ENCODE measurements around the gene HBZ.
A peak's percentile ranks its signal among the peaks of the same experiment; 100 is the strongest.
"Not testable (repeated sequence)": the region's sequence is repeated elsewhere in the genome, so short reads cannot be mapped to it uniquely, and the experiment has no call there.

Gene HBZ

GRCh38 chr16:176477-177382 lies 24.3 kb downstream of the HBZ start, which contains the start of gene HBA1:
Gene HBA1, plus strand, starts transcription at chr16:176680. Its CDS starts 37 bp downstream, at chr16:176717.
- not testable (repeated sequence) for H3K4me3 ChIP-seq (ENCODE audit: low read length); H3K27ac ChIP-seq (ENCODE audit: low read length); H3K9ac ChIP-seq (ENCODE audit: low read length); H3K4me1 ChIP-seq (ENCODE audit: control insufficient read depth, low read depth, low read length); H3K9me3 ChIP-seq (ENCODE audit: control insufficient read depth, low read depth, low read length); H3K36me3 ChIP-seq (ENCODE audit: control insufficient read depth, low read depth, low read length)
- H3K27me3 ChIP-seq (ENCODE audit: control insufficient read depth, insufficient read depth, low read length), result peaks cover 84% of the 10 kb centered on the region

DNA sequence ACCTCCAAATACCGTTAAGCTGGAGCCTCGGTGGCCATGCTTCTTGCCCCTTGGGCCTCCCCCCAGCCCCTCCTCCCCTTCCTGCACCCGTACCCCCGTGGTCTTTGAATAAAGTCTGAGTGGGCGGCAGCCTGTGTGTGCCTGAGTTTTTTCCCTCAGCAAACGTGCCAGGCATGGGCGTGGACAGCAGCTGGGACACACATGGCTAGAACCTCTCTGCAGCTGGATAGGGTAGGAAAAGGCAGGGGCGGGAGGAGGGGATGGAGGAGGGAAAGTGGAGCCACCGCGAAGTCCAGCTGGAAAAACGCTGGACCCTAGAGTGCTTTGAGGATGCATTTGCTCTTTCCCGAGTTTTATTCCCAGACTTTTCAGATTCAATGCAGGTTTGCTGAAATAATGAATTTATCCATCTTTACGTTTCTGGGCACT lies 25.0 kb downstream of the HBZ start:
- Histone ChIP-seq H3K4me3 (ENCODE audit: low read length) (no peak overlapping the region), H3K27me3 (ENCODE audit: control insufficient read depth, insufficient read depth, low read length) (peaks cover 78% of the 10 kb centered on the region), H3K9me3 (ENCODE audit: control insufficient read depth, low read depth, low read length) (no peaks in the 10 kb centered on the region), H3K4me1 (ENCODE audit: control insufficient read depth, low read depth, low read length) (no peaks in the 10 kb centered on the region), H3K36me3 (ENCODE audit: control insufficient read depth, low read depth, low read length) (no peaks in the 10 kb centered on the region), H3K27ac (ENCODE audit: low read length) (no peak overlapping the region), H3K9ac (ENCODE audit: low read length) (no peak overlapping the region)

- Histone ChIP-seq H3K27me3 (ENCODE audit: control insufficient read depth, insufficient read depth, low read length) (peaks cover 76% of the 10 kb centered on the region), H3K4me3 (ENCODE audit: low read length) (no peak overlapping the region), H3K36me3 (ENCODE audit: control insufficient read depth, low read depth, low read length) (no peaks in the 10 kb centered on the region), H3K9me3 (ENCODE audit: control insufficient read depth, low read depth, low read length) (no peaks in the 10 kb centered on the region), H3K4me1 (ENCODE audit: control insufficient read depth, low read depth, low read length) (no peaks in the 10 kb centered on the region), H3K27ac (ENCODE audit: low read length) (no peak overlapping the region), H3K9ac (ENCODE audit: low read length) (no peak overlapping the region)
Observed at GRCh38 chr16:177981-178667, 25.7 kb downstream of the HBZ start.

GRCh38 chr16:178668-179015 lies 26.2 kb downstream of the HBZ start:
- Histone ChIP-seq H3K4me1 (ENCODE audit: control insufficient read depth, low read depth, low read length) (no peaks in the 10 kb centered on the region), H3K9me3 (ENCODE audit: control insufficient read depth, low read depth, low read length) (no peaks in the 10 kb centered on the region), H3K27me3 (ENCODE audit: control insufficient read depth, insufficient read depth, low read length) (peaks cover 71% of the 10 kb centered on the region), H3K9ac (ENCODE audit: low read length) (no peak overlapping the region), H3K36me3 (ENCODE audit: control insufficient read depth, low read depth, low read length) (no peaks in the 10 kb centered on the region), H3K4me3 (ENCODE audit: low read length) (no peak overlapping the region), H3K27ac (ENCODE audit: low read length) (no peak overlapping the region)

GRCh38 chr16:179211-180092 lies 27.0 kb downstream of the HBZ start:
- no peaks in the 10 kb centered on the region for H3K9me3 ChIP-seq (ENCODE audit: control insufficient read depth, low read depth, low read length)
- no peak overlapping the region for H3K9ac ChIP-seq (ENCODE audit: low read length)
- no peaks in the 10 kb centered on the region for H3K36me3 ChIP-seq (ENCODE audit: control insufficient read depth, low read depth, low read length)
- no peaks in the 10 kb centered on the region for H3K4me1 ChIP-seq (ENCODE audit: control insufficient read depth, low read depth, low read length)
- no peak overlapping the region for H3K4me3 ChIP-seq (ENCODE audit: low read length)
- peaks cover 63% of the 10 kb centered on the region for H3K27me3 ChIP-seq (ENCODE audit: control insufficient read depth, insufficient read depth, low read length)
- no peak overlapping the region for H3K27ac ChIP-seq (ENCODE audit: low read length)

DNA sequence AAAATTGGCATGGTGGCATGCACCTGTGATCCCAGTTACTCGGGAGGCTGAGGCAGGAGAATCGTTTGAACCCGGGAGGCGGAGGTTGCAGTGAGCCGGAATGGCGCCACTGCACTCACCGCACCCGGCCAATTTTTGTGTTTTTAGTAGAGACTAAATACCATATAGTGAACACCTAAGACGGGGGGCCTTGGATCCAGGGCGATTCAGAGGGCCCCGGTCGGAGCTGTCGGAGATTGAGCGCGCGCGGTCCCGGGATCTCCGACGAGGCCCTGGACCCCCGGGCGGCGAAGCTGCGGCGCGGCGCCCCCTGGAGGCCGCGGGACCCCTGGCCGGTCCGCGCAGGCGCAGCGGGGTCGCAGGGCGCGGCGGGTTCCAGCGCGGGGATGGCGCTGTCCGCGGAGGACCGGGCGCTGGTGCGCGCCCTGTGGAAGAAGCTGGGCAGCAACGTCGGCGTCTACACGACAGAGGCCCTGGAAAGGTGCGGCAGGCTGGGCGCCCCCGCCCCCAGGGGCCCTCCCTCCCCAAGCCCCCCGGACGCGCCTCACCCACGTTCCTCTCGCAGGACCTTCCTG lies 27.7 kb downstream of the HBZ start, which contains the start of gene HBQ1:
TSS of gene HBQ1 (plus strand) at position 359 of the 575 bp plus-strand sequence. CDS start at position 387, 28 bp downstream.
- peaks cover 56% of the 10 kb centered on the region for H3K27me3 ChIP-seq (ENCODE audit: control insufficient read depth, insufficient read depth, low read length)
- H3K27ac ChIP-seq (ENCODE audit: low read length), result no peak within 1 kb of the TSS
- no peak within 1 kb of the TSS for H3K9ac ChIP-seq (ENCODE audit: low read length)
- peak within 1 kb of the TSS; percentile 13 for H3K4me3 ChIP-seq (ENCODE audit: low read length)
- H3K36me3 ChIP-seq (ENCODE audit: control insufficient read depth, low read depth, low read length), result peaks cover 3% of the 10 kb centered on the region
- no peaks in the 10 kb centered on the region for H3K4me1 ChIP-seq (ENCODE audit: control insufficient read depth, low read depth, low read length)
- H3K9me3 ChIP-seq (ENCODE audit: control insufficient read depth, low read depth, low read length), result no peaks in the 10 kb centered on the region

GRCh38 chr16:180681-181564 lies 28.5 kb downstream of the HBZ start:
- peaks cover 48% of the 10 kb centered on the region for H3K27me3 ChIP-seq (ENCODE audit: control insufficient read depth, insufficient read depth, low read length)
- H3K27ac ChIP-seq (ENCODE audit: low read length), result no peak overlapping the region
- H3K4me3 ChIP-seq (ENCODE audit: low read length), result peak overlapping the region; percentile 13
- H3K4me1 ChIP-seq (ENCODE audit: control insufficient read depth, low read depth, low read length), result no peaks in the 10 kb centered on the region
- no peaks in the 10 kb centered on the region for H3K9me3 ChIP-seq (ENCODE audit: control insufficient read depth, low read depth, low read length)
- H3K9ac ChIP-seq (ENCODE audit: low read length), result no peak overlapping the region
- peaks cover 4% of the 10 kb centered on the region for H3K36me3 ChIP-seq (ENCODE audit: control insufficient read depth, low read depth, low read length)

DNA sequence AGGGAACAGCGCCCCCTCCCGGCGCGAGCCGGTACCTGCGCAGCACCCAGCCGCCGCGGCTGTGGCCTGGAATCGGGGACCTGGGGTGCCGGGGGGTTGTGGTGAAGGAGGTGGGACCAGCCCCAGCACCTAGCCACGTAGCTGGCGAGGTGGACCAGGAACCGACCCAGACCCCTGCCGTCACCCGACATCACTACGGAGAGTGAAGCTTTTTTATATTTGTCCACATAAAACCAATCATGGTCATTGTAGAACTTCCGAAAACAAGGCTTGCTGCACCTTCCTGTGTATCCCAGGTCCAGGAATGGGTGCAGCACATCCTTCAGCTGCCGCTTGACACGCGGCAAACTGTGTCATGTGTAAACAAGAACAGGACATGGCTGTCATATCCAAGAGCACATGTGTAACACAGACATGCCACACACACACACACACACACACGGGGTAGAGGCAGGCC lies 29.1 kb downstream of the HBZ start:
- Histone ChIP-seq H3K27ac (ENCODE audit: low read length) (no peak overlapping the region), H3K9ac (ENCODE audit: low read length) (no peak overlapping the region)

DNA sequence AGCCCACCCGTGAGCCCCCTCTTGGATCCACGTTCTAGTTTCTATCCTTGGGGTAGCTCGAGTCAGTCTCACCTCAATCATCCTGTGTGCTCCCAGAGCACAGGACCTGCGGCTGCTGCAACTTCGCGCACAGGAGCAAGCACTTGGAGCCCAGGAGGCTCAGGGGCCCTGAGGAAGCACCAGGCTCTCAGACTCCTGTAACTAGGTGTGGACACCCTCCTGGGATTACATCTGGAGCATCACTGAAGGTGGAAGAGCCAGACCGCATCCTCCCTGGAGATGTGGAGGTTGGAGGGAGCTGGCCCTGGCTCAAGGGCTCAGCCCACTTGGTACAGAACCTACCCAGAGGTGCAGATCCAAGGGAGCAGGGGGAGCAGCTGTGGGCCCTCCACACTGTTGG lies 30.6 kb downstream of the HBZ start:
- Histone ChIP-seq H3K27ac (ENCODE audit: low read length) (no peak overlapping the region), H3K9me3 (ENCODE audit: control insufficient read depth, low read depth, low read length) (no peaks in the 10 kb centered on the region), H3K9ac (ENCODE audit: low read length) (no peak overlapping the region), H3K4me1 (ENCODE audit: control insufficient read depth, low read depth, low read length) (no peaks in the 10 kb centered on the region), H3K36me3 (ENCODE audit: control insufficient read depth, low read depth, low read length) (peaks cover 14% of the 10 kb centered on the region), H3K4me3 (ENCODE audit: low read length) (no peak overlapping the region), H3K27me3 (ENCODE audit: control insufficient read depth, insufficient read depth, low read length) (peaks cover 32% of the 10 kb centered on the region)

More for the DNA sequence above, 29.1 kb downstream of the HBZ start:
- H3K36me3 ChIP-seq (ENCODE audit: control insufficient read depth, low read depth, low read length), result peaks cover 4% of the 10 kb centered on the region
- H3K4me3 ChIP-seq (ENCODE audit: low read length), result no peak overlapping the region
- H3K27me3 ChIP-seq (ENCODE audit: control insufficient read depth, insufficient read depth, low read length), result peaks cover 45% of the 10 kb centered on the region
- H3K9me3 ChIP-seq (ENCODE audit: control insufficient read depth, low read depth, low read length), result no peaks in the 10 kb centered on the region
- H3K4me1 ChIP-seq (ENCODE audit: control insufficient read depth, low read depth, low read length), result no peaks in the 10 kb centered on the region

DNA sequence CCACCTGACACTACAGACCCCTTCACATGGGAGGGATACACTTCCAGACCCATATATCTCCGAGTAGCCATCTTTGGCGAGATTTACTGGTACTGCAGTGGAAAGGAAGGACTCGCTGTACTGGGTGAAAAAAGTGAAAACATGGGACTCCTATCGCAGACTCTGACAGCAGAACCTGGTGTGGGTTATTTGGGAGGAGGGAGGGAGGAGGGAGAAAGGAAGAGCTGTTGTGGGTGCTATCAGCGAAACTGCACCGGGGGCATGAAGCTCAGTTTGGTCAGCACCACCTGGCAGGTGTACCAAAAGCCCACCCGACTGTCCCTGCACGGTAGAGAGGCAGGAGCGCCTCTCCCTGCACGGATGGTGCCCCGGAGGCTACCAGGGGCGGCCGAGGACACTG lies 32.8 kb downstream of the HBZ start:
- Histone ChIP-seq H3K27ac (ENCODE audit: low read length) (no peak overlapping the region), H3K27me3 (ENCODE audit: control insufficient read depth, insufficient read depth, low read length) (peaks cover 10% of the 10 kb centered on the region), H3K36me3 (ENCODE audit: control insufficient read depth, low read depth, low read length) (peaks cover 34% of the 10 kb centered on the region)

More for the DNA sequence above, 32.8 kb downstream of the HBZ start:
- no peak overlapping the region for H3K9ac ChIP-seq (ENCODE audit: low read length)
- no peaks in the 10 kb centered on the region for H3K9me3 ChIP-seq (ENCODE audit: control insufficient read depth, low read depth, low read length)
- no peak overlapping the region for H3K4me3 ChIP-seq (ENCODE audit: low read length)
- H3K4me1 ChIP-seq (ENCODE audit: control insufficient read depth, low read depth, low read length), result no peaks in the 10 kb centered on the region
